Keratinocyte (primary cell): Measurements from ENCODE around the gene LRRC4C. TPM values are rescaled to one million over a fixed set of nuclear protein-coding genes. Genes with fewer than 3 reads are reported as not detected.

Experiments used
- DNase-seq: peaks from one replicate; pipeline ENCODE4 v3.0.0-alpha.2; 2011; ENCODE audit warnings: low read depth, missing footprints, low spot score
- FAIRE-seq: peaks from 2 replicates; lab custom pipeline; 2011; peaks lifted over from hg19 to GRCh38; lab: Jason Lieb, UNC
- H2AFZ ChIP-seq: 2 replicates; pipeline ENCODE4 v1.6.0; 2012; ENCODE audit warnings: low read length, control low read depth, inconsistent platforms; ENCODE audit not compliant: control insufficient read depth
- H3K27ac ChIP-seq: 2 replicates; pipeline ENCODE4 v1.5.1; 2011; ENCODE audit warnings: low read length; ENCODE audit not compliant: control insufficient read depth, insufficient read depth
- H3K27me3 ChIP-seq: 3 replicates; pipeline ENCODE4 v1.6.0; 2011; ENCODE audit warnings: low read length; ENCODE audit not compliant: control insufficient read depth, insufficient read depth; ENCODE audit errors: extremely low read depth
- H3K36me3 ChIP-seq, 2 experiments: 2 replicates in 1 of 2; 3 replicates in 1 of 2; pipeline ENCODE4 v1.5.1; 2011; ENCODE audit warnings: low read length in 2 of 2, mild to moderate bottlenecking in 1 of 2; ENCODE audit not compliant: control insufficient read depth in 2 of 2, insufficient read depth in 2 of 2; ENCODE audit errors: extremely low read depth in 1 of 2
- H3K4me1 ChIP-seq: 3 replicates; pipeline ENCODE4 v1.5.1; 2011; ENCODE audit warnings: low read length; ENCODE audit not compliant: control insufficient read depth, insufficient read depth; ENCODE audit errors: extremely low read depth
- H3K4me2 ChIP-seq: 3 replicates; pipeline ENCODE4 v1.6.0; 2011; ENCODE audit warnings: low read depth, low read length; ENCODE audit not compliant: control insufficient read depth, insufficient read depth; ENCODE audit errors: extremely low read depth
- H3K4me3 ChIP-seq, 3 experiments: fragments of 200-600 bp in 1 of 3; sonication (generic) in 1 of 3; 2 replicates in 2 of 3; 3 replicates in 1 of 3; pipeline ENCODE4 v1.5.1; 2011 to 2016; ENCODE audit warnings: low read length in 3 of 3, mild to moderate bottlenecking in 3 of 3, control low read depth in 2 of 3, inconsistent platforms in 1 of 3, low read depth in 1 of 3, mixed read lengths in 1 of 3, mixed run types in 1 of 3, moderate library complexity in 1 of 3; ENCODE audit not compliant: control insufficient read depth in 2 of 3, insufficient read depth in 2 of 3; ENCODE audit errors: extremely low read depth in 1 of 3
- H3K79me2 ChIP-seq: 2 replicates; pipeline ENCODE4 v1.6.0; 2012; ENCODE audit warnings: low read length; ENCODE audit not compliant: control insufficient read depth, insufficient read depth
- H3K9ac ChIP-seq: 3 replicates; pipeline ENCODE4 v1.6.0; 2011; ENCODE audit warnings: low read length; ENCODE audit not compliant: control insufficient read depth, insufficient read depth; ENCODE audit errors: extremely low read depth
- H3K9me1 ChIP-seq: 3 replicates; pipeline ENCODE4 v1.6.0; 2011; ENCODE audit warnings: low read length; ENCODE audit not compliant: control insufficient read depth, insufficient read depth; ENCODE audit errors: extremely low read depth
- H3K9me3 ChIP-seq: 2 replicates; pipeline ENCODE4 v1.5.1; 2012; ENCODE audit warnings: low read depth, low read length; ENCODE audit not compliant: control insufficient read depth
- H4K20me1 ChIP-seq: 3 replicates; pipeline ENCODE4 v1.6.0; 2011; ENCODE audit warnings: low read length; ENCODE audit not compliant: control insufficient read depth, insufficient read depth; ENCODE audit errors: extremely low read depth
- EZH2 ChIP-seq: IDR thresholded peaks from one replicate; pipeline ENCODE4 v1.6.1; 2012; ENCODE audit warnings: inconsistent platforms, mild to moderate bottlenecking, low read length, moderate library complexity
- dilution Hi-C: fragments of 300-500 bp; cut with MboI; formaldehyde crosslinking; loops from one replicate; pipeline ENCODE4 v1.7.0; 2020; ENCODE audit warnings: low sequenced_read_pairs; ENCODE audit not compliant: extremely low pct_ligation_motif_present
- polyA plus RNA-seq, 5 experiments: library from polyadenylated mRNA; depleted of rRNA in 3 of 5; stranded (reverse) in 3 of 5; stranded (forward) in 1 of 5; unstranded in 1 of 5; fragments of >200 nt; gene quantifications; 1 replicate in 1 of 5; 2 replicates in 3 of 5; 3 replicates in 1 of 5; pipeline versions ENCODE4 v1.2.1 to v1.2.3, GENCODE V29; 2011 to 2012; ENCODE audit warnings: missing spikeins in 2 of 5, low read depth in 1 of 5, low replicate concordance in 1 of 5
- TF ChIP-seq, protein P1 (sequence below), 3 experiments: IDR thresholded peaks in 1 of 3; conservative IDR thresholded peaks in 1 of 3; optimal IDR thresholded peaks in 1 of 3; 2 replicates in 2 of 3; 3 replicates in 1 of 3; pipeline versions ENCODE3 to v1.5.1; 2011; ENCODE audit warnings: low read length in 3 of 3, mild to moderate bottlenecking in 3 of 3, moderate library complexity in 2 of 3, control low read depth in 1 of 3, inconsistent platforms in 1 of 3; ENCODE audit not compliant: insufficient read depth in 2 of 3; ENCODE audit errors: extremely low read depth in 1 of 3

Gene LRRC4C
- polyA plus RNA-seq, 1 donor (not counting 4 experiments of a cell fraction or from before 2014, with no cell fraction given): not detected

DNA sequence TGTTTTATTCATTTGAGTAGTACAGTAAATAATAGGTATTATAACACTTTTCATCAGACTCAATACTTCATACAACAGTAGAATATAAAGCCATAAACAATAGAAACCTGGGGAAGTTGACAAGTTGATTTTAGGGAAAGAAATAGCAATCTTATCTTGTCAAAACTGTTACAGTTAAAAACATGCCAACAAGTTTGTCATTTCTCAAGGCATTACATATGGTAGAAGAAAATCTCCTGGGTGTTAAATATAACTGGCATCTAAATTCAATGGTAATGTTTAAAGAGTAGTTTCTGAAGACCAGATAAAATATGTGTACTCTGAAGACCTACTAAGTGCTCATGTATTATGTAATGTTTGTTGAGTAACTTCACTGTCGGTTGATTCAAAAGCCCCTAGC is 75.1 kb downstream of the LRRC4C start:
- dilution Hi-C loops: no loop called here
- Histone ChIP-seq H2AFZ (no peak overlapping the region), H4K20me1 (no peaks in the 10 kb centered on the region), H3K9me1 (no peaks in the 10 kb centered on the region), H3K9ac (no peak overlapping the region), H3K36me3 (no peaks in the 10 kb centered on the region), H3K4me2 (no peak overlapping the region), H3K79me2 (no peaks in the 10 kb centered on the region), H3K9me3 (no peaks in the 10 kb centered on the region), H3K4me3 (no peak overlapping the region), H3K4me1 (no peaks in the 10 kb centered on the region), H3K27ac (no peak overlapping the region), H3K27me3 (no peaks in the 10 kb centered on the region)
- DNase-seq (no peak), FAIRE-seq (no peak)
- no peak for TF ChIP-seq EZH2
- TF ChIP-seq, protein P1, sequence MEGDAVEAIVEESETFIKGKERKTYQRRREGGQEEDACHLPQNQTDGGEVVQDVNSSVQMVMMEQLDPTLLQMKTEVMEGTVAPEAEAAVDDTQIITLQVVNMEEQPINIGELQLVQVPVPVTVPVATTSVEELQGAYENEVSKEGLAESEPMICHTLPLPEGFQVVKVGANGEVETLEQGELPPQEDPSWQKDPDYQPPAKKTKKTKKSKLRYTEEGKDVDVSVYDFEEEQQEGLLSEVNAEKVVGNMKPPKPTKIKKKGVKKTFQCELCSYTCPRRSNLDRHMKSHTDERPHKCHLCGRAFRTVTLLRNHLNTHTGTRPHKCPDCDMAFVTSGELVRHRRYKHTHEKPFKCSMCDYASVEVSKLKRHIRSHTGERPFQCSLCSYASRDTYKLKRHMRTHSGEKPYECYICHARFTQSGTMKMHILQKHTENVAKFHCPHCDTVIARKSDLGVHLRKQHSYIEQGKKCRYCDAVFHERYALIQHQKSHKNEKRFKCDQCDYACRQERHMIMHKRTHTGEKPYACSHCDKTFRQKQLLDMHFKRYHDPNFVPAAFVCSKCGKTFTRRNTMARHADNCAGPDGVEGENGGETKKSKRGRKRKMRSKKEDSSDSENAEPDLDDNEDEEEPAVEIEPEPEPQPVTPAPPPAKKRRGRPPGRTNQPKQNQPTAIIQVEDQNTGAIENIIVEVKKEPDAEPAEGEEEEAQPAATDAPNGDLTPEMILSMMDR (optimal IDR thresholded peaks at IDR 0.05 in 1 of 3, IDR thresholded peaks at IDR 0.05 in 1 of 3, conservative IDR thresholded peaks at IDR 0.05 in 1 of 3; ENCODE audit: extremely low read depth in 1 of 3, insufficient read depth in 2 of 3, low read length in 3 of 3): no peak

DNA sequence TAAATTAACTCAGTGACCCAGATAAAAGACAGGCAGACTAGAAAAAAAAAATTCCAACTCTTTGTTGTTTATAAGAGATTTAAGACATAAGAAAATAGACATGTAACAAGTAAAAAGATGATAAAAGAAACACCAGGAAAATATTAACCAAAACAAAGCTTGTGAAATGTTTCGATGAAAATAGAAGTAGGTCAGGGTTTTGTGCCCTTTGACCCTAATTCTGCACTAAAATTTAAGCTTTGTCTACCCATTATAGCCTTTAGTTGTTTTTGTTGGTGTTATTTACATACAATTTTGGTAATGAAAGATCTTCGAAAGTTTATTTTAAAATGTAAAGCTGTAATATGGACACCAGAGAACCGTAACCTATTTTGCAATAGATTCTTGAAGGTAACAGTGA is 75.7 kb downstream of the LRRC4C start:
- H4K20me1 ChIP-seq: no peaks in the 10 kb centered on the region
- no peaks in the 10 kb centered on the region for H3K36me3 ChIP-seq
- TF ChIP-seq, protein P1 (optimal IDR thresholded peaks at IDR 0.05 in 1 of 3, IDR thresholded peaks at IDR 0.05 in 1 of 3, conservative IDR thresholded peaks at IDR 0.05 in 1 of 3; ENCODE audit: extremely low read depth in 1 of 3, insufficient read depth in 2 of 3, low read length in 3 of 3): no peak
- no peak for TF ChIP-seq EZH2
- no peaks in the 10 kb centered on the region for H3K9me3 ChIP-seq
- no peak for FAIRE-seq
- no peak overlapping the region for H3K27ac ChIP-seq
- H2AFZ ChIP-seq: no peak overlapping the region
- no peaks in the 10 kb centered on the region for H3K4me1 ChIP-seq
- H3K4me2 ChIP-seq: no peak overlapping the region
- dilution Hi-C loops: no loop called here
- DNase-seq: no peak
- H3K9ac ChIP-seq: no peak overlapping the region
- no peak overlapping the region for H3K4me3 ChIP-seq
- H3K79me2 ChIP-seq: no peaks in the 10 kb centered on the region
- no peaks in the 10 kb centered on the region for H3K9me1 ChIP-seq
- no peaks in the 10 kb centered on the region for H3K27me3 ChIP-seq
